ENCODE data around the gene ANKRD62. TPM values are rescaled to one million over a fixed set of nuclear protein-coding genes. Genes with fewer than 3 reads are reported as not detected.

Gene ANKRD62
- total and polyA plus RNA-seq, 9 of the 15 experiments (the other 6 are each of a cell fraction or from before 2014, with no cell fraction given) = 0.16 to 1.1 (median 0.45) TPM; not detected in 1

- TF ChIP-seq CHD7 (IDR thresholded peaks at IDR 0.05; ENCODE audit: low read depth, low read length) = no peak
- no peak for TF ChIP-seq SLC30A9 (CRISPR knock-in tag; IDR thresholded peaks at IDR 0.05)
- TF ChIP-seq, protein P1, sequence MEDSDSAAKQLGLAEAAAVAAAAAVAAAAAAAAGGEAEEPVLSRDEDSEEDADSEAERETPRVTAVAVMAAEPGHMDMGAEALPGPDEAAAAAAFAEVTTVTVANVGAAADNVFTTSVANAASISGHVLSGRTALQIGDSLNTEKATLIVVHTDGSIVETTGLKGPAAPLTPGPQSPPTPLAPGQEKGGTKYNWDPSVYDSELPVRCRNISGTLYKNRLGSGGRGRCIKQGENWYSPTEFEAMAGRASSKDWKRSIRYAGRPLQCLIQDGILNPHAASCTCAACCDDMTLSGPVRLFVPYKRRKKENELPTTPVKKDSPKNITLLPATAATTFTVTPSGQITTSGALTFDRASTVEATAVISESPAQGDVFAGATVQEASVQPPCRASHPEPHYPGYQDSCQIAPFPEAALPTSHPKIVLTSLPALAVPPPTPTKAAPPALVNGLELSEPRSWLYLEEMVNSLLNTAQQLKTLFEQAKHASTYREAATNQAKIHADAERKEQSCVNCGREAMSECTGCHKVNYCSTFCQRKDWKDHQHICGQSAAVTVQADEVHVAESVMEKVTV (CRISPR knock-in tag; IDR thresholded peaks at IDR 0.05) = no peak
- no peak for TF ChIP-seq ZNF766 (CRISPR knock-in tag; conservative IDR thresholded peaks at IDR 0.05)
- TF ChIP-seq SMAD1 (IDR thresholded peaks at IDR 0.05; ENCODE audit: low read depth, low read length, partially characterized antibody) = no peak
- no peak for TF ChIP-seq CREB1 (IDR thresholded peaks at IDR 0.05)
- no peak for TF ChIP-seq CREB1 (CRISPR knock-in tag; IDR thresholded peaks at IDR 0.05)
Measured at GRCh38 chr18:12085136-12085535, 8.5 kb upstream of the ANKRD62 start (continued).

All from K562 (cell line).